CD4-positive, alpha-beta T cell (primary cell): ENCODE data around the gene SLC15A4. TPM values are rescaled to one million over a fixed set of nuclear protein-coding genes. Genes with fewer than 3 reads are reported as not detected.

ENCODE experiments used
- ATAC-seq: fragments of 200-7000 bp; cut with Tn5 transposase; one replicate; pipeline ENCODE4 v1.10.0; 2022; ENCODE audit warnings: mild to moderate bottlenecking; ENCODE audit not compliant: poor library complexity
- CTCF ChIA-PET: fragments of 350-600 bp; sonication (Branson Sonifier 250); formaldehyde crosslinking; loops from one replicate; lab custom pipeline; 2021; ENCODE audit warnings: antibody characterized with exemption, inconsistent platforms; lab: Charles Lee
- POLR2A ChIA-PET: fragments of 350-600 bp; sonication (Branson Sonifier 250); formaldehyde crosslinking; loops from one replicate; lab custom pipeline; 2021; ENCODE audit warnings: antibody characterized with exemption, inconsistent platforms; lab: Charles Lee
- DNase-seq, 14 experiments: peaks; one replicate each; pipeline ENCODE4 v3.0.0-alpha.2; 2013 to 2020; ENCODE audit warnings: mixed read lengths in 2 of 14
- H3K27ac ChIP-seq, 2 donors: one replicate each; pipeline versions ENCODE4 v1.5.1 to v1.7.0; 2013; ENCODE audit warnings: low read length in 2 of 2, low read depth in 1 of 2, mild to moderate bottlenecking in 1 of 2
- H3K27me3 ChIP-seq, 2 experiments: 1 replicate in 1 of 2; 2 replicates in 1 of 2; pipeline versions ENCODE4 v1.6.1 to v1.7.0; 2013; ENCODE audit warnings: low read length in 2 of 2, control low read depth in 1 of 2, mild to moderate bottlenecking in 1 of 2, moderate library complexity in 1 of 2; ENCODE audit not compliant: insufficient read depth in 2 of 2, control insufficient read depth in 1 of 2
- H3K36me3 ChIP-seq: one replicate; pipeline ENCODE4 v1.6.1; 2013; ENCODE audit warnings: low read length, control low read depth; ENCODE audit not compliant: insufficient read depth
- H3K4me1 ChIP-seq: one replicate; pipeline ENCODE4 v1.6.1; 2013; ENCODE audit warnings: low read length, control low read depth; ENCODE audit not compliant: insufficient read depth
- H3K4me3 ChIP-seq: one replicate; pipeline ENCODE4 v1.5.1; 2013; ENCODE audit warnings: mild to moderate bottlenecking, low read length, moderate library complexity
- H3K9me3 ChIP-seq, 2 experiments: 1 replicate in 1 of 2; 2 replicates in 1 of 2; pipeline versions ENCODE4 v1.6.1 to v1.7.0; 2013; ENCODE audit warnings: low read length in 2 of 2, mild to moderate bottlenecking in 2 of 2, control low read depth in 1 of 2, moderate library complexity in 1 of 2; ENCODE audit not compliant: control insufficient read depth in 1 of 2, insufficient read depth in 1 of 2
- H3K27ac Mint-ChIP-seq: one replicate; pipeline ENCODE4 v1.8.0; 2020; ENCODE audit warnings: mixed read lengths
- H3K27me3 Mint-ChIP-seq: one replicate; pipeline ENCODE4 v1.8.0; 2021; ENCODE audit warnings: mixed read lengths
- H3K36me3 Mint-ChIP-seq: one replicate; pipeline ENCODE4 v1.8.0; 2021; ENCODE audit warnings: low read depth, mixed read lengths
- H3K4me1 Mint-ChIP-seq: one replicate; pipeline ENCODE4 v1.8.0; 2021; ENCODE audit warnings: low read depth, mixed read lengths
- H3K4me3 Mint-ChIP-seq: one replicate; pipeline ENCODE4 v1.8.0; 2020; ENCODE audit warnings: mild to moderate bottlenecking, mixed read lengths
- H3K9me3 Mint-ChIP-seq: one replicate; pipeline ENCODE4 v1.8.0; 2020; ENCODE audit warnings: mixed read lengths
- CTCF ChIP-seq: fragments of 200-600 bp; IDR thresholded peaks from one replicate; pipeline ENCODE4 v1.8.0; 2022; ENCODE audit warnings: antibody characterized with exemption, mild to moderate bottlenecking
- intact Hi-C, 2 experiments: fragments of 100-400 bp; cut with DNase I in 1 of 2; cut with micrococcal nuclease in 1 of 2; formaldehyde crosslinking; loops; one replicate each; pipeline versions ENCODE4 v1.15.1 to v1.9.0; 2023 to 2025; cut with DNase I, micrococcal nuclease
- total RNA-seq, 174 experiments: library from RNA in 2 of 174; stranded (reverse) in 2 of 174; gene quantifications; one replicate each; pipeline ENCODE4 v1.2.3 and lab custom pipeline; 2021 to 2026

SLC15A4 gene
- total RNA-seq, 2 experiments from 2014 or later: 18.4 to 18.5 TPM

GRCh38 chr12:128792881-128793280 lies 30.9 kb downstream of the SLC15A4 start:
- DNase-seq (no peak), ATAC-seq (no peak)
- Histone ChIP-seq H3K36me3 (peaks cover 34% of the 10 kb centered on the region), H3K27me3 (no peaks in the 10 kb centered on the region), H3K4me3 (no peak overlapping the region), H3K27ac (no peak overlapping the region), H3K9me3 (no peaks in the 10 kb centered on the region), H3K4me1 (peaks cover 42% of the 10 kb centered on the region)
- ChIA-PET POLR2A (no interaction called here), CTCF (no interaction called here)
- intact Hi-C loops: no loop called here
- Mint-ChIP-seq H3K4me1 (peaks cover 14% of the 10 kb centered on the region), H3K4me3 (no peak overlapping the region), H3K36me3 (peaks cover 62% of the 10 kb centered on the region), H3K9me3 (no peaks in the 10 kb centered on the region), H3K27ac (no peak overlapping the region), H3K27me3 (no peaks in the 10 kb centered on the region)
- TF ChIP-seq CTCF: no peak

- POLR2A ChIA-PET: no interaction called here
- intact Hi-C loops: no loop called here
- Histone ChIP-seq H3K4me1 (peaks cover 37% of the 10 kb centered on the region), H3K27me3 (no peaks in the 10 kb centered on the region), H3K27ac (no peak overlapping the region), H3K9me3 (no peaks in the 10 kb centered on the region), H3K36me3 (peaks cover 29% of the 10 kb centered on the region), H3K4me3 (no peak overlapping the region)
- CTCF ChIA-PET: no interaction called here
- Mint-ChIP-seq H3K9me3 (no peaks in the 10 kb centered on the region), H3K27ac (no peak overlapping the region), H3K4me3 (no peak overlapping the region), H3K36me3 (peaks cover 57% of the 10 kb centered on the region), H3K4me1 (peaks cover 14% of the 10 kb centered on the region), H3K27me3 (no peaks in the 10 kb centered on the region)
- ATAC-seq: no peak
- TF ChIP-seq CTCF: no peak
- DNase-seq: no peak
These were observed 31.4 kb downstream of the SLC15A4 start for GRCh38 chr12:128792398-128792797.

GRCh38 chr12:128791395-128792322 lies 32.1 kb downstream of the SLC15A4 start:
- Mint-ChIP-seq H3K27ac (no peak overlapping the region), H3K4me1 (peaks cover 14% of the 10 kb centered on the region), H3K9me3 (no peaks in the 10 kb centered on the region), H3K4me3 (no peak overlapping the region), H3K27me3 (no peaks in the 10 kb centered on the region), H3K36me3 (peaks cover 50% of the 10 kb centered on the region)
- intact Hi-C loops: no loop called here
- CTCF ChIA-PET: no interaction called here
- DNase-seq (peak in 3 of 14 experiments; percentile 34 to 52 (median 50)), ATAC-seq (no peak)
- Histone ChIP-seq H3K27me3 (no peaks in the 10 kb centered on the region), H3K27ac (no peak overlapping the region), H3K36me3 (peaks cover 25% of the 10 kb centered on the region), H3K4me3 (no peak overlapping the region), H3K9me3 (no peaks in the 10 kb centered on the region), H3K4me1 (peaks cover 30% of the 10 kb centered on the region)
- no peak for TF ChIP-seq CTCF
- POLR2A ChIA-PET: no interaction called here
